ENCODE data around the gene AP5Z1.

DNA sequence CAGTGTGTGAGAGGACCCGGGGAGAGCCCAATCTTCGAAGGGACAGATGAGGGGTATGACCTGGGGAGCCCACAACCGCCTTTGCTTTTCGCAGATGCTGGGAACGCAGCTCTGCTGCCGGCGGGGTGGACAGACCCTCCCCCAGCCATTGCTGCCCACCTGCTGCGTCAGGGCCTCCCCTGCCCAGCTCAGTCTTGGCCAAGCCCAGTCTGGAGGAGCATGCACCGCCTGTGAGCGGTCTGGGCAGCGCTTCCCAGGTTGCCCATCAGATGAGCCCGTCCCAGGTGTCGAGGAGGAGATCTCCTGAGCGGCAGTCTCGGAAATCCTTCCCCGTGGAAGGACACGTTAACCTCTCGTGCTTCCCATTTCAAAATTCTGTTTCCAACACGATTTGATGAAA, 17.3 kb upstream of the AP5Z1 start:
- TF ChIP-seq, protein P1, sequence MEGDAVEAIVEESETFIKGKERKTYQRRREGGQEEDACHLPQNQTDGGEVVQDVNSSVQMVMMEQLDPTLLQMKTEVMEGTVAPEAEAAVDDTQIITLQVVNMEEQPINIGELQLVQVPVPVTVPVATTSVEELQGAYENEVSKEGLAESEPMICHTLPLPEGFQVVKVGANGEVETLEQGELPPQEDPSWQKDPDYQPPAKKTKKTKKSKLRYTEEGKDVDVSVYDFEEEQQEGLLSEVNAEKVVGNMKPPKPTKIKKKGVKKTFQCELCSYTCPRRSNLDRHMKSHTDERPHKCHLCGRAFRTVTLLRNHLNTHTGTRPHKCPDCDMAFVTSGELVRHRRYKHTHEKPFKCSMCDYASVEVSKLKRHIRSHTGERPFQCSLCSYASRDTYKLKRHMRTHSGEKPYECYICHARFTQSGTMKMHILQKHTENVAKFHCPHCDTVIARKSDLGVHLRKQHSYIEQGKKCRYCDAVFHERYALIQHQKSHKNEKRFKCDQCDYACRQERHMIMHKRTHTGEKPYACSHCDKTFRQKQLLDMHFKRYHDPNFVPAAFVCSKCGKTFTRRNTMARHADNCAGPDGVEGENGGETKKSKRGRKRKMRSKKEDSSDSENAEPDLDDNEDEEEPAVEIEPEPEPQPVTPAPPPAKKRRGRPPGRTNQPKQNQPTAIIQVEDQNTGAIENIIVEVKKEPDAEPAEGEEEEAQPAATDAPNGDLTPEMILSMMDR (conservative IDR thresholded peaks at IDR 0.05 in 1 of 2, IDR thresholded peaks at IDR 0.05 in 1 of 2; ENCODE audit: extremely low read depth in 1 of 2, insufficient read depth in 1 of 2, low read depth in 1 of 2, low read length in 2 of 2) = no peak
- no peak for TF ChIP-seq EZH2 (IDR thresholded peaks at IDR 0.05; ENCODE audit: borderline replicate concordance, low read length)
